Measurements from ENCODE around the gene TIMM22.
A peak's percentile ranks its signal among the peaks of the same experiment; 100 is the strongest.

The TIMM22 gene

DNA sequence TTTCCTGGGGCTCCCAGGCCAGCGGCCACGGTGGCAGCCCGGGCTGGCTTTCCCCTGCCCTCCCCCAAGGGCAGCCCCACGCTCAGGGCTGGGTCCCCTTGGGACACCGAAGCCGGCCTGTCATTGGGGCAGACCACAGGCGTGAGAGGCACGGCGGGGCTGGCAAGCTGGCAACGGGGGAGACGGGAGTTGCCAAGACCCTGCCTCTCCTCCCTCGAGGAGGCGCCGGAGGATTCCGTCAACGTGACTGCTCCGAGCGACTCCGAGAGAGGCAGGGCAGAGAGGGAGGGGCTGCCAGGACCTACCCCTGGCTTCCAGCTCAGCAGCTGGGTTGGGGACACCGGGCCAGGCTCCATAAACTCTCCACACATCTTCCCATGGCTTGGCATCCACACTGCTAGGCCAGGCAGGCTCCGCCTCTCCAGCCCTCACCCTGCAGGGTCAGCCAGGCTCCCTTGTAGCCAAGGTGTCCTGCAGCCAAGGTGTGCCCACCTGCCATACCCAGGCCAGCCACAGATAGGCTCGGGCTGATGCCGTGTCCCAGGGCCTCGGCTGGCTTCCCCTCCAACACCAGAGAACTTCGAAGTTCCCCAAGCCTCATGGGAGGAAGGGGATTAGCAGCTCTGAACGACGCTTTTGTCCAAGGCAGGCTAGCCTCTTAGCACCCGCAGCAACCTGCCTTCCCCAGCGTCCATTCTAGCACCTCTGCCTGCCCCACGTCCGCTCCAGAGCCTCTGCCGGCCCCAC is 25.5 kb downstream of the TIMM22 start:
- DNase-seq (ENCODE audit: low spot score) = peak; percentile 24

DNA sequence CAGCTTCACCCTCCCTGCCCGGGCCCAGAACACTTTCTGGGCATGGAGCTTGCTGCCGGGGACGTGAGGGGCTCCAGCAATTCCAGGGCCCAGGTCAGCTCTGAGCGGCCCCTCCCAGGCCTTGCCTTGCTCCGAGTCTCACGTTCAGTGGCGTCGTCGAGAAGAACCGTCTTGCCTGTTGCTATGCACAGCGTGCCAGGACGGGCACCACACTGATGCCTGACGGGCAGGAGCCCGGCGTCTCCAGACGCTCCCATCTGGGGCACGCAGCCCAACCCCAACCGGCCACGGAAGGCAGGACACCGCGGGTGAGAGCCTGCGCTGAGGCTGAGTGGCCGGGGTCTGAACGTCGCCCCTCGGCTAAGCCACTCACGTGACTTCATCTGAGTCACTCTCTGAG is 27.1 kb downstream of the TIMM22 start:
- DNase-seq (ENCODE audit: low spot score) = no peak

DNA sequence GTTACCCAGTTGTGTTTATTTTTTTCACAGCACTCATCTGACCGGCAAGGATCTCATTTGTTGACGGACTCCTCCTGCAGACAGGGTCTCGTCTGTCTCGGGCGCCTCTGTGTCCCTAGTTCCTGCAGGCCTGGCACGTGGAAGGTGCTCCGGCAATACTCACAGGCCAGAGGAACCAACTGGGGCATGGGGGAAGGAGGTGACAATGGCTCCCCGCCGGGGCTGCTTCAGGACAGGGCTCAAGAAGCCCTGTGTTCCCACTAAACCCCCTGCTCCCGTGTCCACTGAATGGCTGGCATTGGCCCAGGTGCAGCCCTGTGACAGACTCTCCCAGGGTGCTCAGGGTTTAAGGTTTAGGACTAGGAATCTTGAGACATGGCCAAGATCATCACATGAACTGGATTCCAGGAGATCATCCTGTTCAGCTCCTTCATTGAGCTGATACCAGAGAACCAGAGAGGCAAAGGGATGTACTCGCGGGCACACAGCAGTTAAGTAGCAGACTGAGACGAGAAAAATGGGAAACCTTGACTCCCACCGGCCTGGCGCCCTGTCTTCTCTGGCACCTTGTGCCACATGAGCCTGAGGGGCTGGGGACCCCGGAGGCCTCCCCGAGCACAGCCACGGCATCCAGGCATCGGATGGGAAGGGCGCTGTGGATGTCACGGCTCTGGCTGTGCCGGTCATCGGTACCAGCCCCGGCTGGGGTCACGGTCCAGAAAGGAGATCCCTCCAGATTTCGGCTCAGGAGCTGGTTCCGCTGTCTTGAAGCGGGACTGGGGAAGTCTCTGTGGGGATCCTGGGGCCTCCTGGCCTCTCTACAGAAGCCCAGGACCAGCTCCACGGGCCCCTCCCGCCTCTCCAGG is 29.0 kb downstream of the TIMM22 start:
- no peak for DNase-seq (ENCODE audit: low spot score)

- DNase-seq (ENCODE audit: low spot score) = no peak
Measured at GRCh38 chr17:1026599-1026975, 29.7 kb downstream of the TIMM22 start.

GRCh38 chr17:1027044-1027443 is 30.1 kb downstream of the TIMM22 start:
- DNase-seq (ENCODE audit: low spot score) = no peak

- DNase-seq (ENCODE audit: low spot score) = no peak
Measured at GRCh38 chr17:1029196-1029921, 32.4 kb downstream of the TIMM22 start.

- no peak for DNase-seq (ENCODE audit: low spot score)
Measured at GRCh38 chr17:1029922-1030644, 33.2 kb downstream of the TIMM22 start.

DNA sequence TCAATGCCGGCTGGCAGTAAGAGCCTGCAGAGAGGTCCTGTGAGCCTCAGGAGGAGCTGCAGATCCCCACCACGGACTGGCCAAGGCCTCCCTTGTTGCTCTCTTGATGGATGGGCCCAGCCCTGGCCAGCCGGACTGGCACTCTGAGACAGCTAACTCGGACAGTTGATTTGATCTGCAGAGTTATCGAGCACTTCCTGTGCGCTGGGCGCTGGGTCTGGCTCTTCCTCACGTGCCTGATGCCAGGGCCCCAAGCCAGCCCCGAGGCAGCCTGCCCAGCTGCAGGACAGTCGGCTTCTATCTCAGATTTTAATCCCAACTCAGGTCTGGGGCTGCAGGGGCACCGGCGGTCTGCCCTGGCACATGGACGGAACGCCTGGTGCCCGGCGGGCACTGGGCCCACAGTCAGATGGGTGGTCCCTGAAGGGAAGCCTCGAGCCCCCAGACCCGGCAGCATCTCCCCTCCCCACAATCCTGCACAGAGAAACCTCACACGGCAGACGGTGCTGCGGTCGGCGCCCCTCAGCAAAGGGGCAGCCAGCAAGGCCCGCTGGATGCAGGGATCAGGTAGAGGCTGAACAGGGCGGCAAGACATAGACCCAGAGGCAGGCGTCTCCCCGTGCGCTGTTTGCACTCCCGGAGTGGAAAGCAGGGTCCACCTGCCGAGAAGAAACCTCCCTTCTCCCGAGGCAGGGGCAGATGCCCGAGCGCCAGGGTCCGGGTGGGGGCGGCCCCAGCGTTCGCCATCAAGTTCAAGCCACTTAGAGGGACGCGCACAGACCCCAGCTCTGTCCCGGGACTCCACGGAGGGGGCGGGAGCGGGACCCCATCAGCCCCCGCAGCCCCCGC is 34.0 kb downstream of the TIMM22 start:
- DNase-seq (ENCODE audit: low spot score) = peak; percentile 15

GRCh38 chr17:1031711-1032110 is 34.8 kb downstream of the TIMM22 start:
- DNase-seq (ENCODE audit: low spot score) = peak; percentile 20

DNA sequence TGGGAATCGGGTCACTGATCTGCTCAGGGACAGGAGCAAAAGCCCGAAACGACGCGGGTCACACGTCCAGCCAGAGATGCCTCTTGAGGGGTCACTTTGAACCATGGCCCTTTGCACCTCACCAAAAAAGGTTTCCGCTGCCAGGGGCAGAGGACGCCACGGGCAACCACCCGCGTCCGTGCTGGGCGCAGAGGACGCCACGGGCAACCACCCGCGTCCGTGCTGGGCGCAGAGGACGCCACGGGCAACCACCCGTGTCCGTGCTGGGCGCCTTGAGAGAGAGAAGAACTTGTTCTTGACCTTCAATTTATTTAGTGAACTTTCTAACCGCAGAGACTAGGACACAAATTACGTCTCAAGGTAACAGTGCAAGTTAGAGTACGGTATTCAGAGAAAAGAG is 35.5 kb downstream of the TIMM22 start:
- no peak for DNase-seq (ENCODE audit: low spot score)

DNA sequence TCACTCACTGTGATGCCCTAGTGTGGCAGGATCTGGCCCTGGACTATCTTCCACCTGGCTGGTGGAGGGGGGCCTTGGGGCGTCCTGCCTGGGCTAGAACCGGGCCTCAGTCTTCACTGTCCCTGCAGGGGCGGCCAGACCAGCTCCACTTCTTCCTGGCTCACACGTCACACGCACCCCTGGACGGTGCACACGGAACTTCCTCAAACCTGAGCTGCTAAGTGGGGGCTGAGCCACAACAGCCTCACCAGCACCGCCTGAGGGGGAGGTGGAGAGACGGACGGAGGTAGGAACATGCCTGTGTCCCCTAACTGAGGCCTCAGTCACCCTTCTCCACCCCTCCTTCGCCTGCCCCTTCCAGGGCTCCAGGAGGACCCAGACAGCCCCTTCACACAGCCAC is 36.6 kb downstream of the TIMM22 start:
- DNase-seq (ENCODE audit: low spot score) = no peak

GRCh38 chr17:1034652-1035210 is 37.8 kb downstream of the TIMM22 start:
- DNase-seq (ENCODE audit: low spot score) = no peak

DNA sequence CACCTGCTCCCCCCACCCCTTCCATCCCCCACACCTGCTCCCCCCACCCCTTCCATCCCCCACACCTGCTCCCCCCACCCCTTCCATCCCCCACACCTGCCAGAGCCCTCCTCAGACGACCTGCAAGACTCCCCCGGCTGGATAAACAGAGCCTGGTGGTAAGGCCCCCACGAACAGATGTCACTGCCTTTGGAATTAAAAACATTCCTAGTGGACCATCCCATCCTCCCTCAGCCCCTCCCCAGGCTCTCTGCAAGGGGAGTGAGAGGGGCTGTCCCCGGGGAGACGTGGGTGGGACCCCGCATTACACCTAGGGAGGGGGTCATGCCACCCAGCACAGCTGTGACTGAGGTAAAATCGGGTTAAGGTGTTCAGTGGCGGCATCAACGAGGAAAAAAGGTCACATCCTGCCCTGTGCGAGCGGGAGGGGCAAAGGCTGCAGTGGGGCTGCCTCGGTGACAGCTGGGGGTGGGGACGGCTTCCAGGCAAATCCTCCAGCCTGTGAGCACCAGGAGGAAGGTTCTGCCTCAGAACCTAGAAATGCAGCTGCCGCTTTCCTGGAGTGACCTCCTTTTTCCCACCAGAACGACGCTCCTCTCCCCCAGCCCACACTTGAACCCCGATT is 38.7 kb downstream of the TIMM22 start:
- DNase-seq (ENCODE audit: low spot score) = no peak

GRCh38 chr17:1036171-1036844 is 39.4 kb downstream of the TIMM22 start:
- DNase-seq (ENCODE audit: low spot score) = no peak

DNA sequence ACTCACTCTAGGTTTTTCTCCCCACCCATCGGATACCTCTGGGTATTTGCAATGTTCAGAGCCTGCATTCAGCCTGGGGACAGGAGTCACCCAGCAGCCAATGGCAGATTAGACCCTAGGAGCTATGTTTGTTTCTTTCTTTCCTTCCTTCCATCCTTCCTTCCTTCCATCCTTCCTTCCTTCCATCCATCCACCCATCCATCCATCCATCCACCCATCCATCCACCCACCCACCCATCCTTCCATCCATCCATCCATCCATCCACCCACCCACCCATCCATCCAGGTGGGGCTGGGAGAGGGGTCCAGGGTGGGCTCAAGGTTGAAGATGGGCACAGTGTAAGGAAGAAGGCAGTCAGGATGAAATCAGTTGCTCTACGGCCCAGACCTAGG is 39.9 kb downstream of the TIMM22 start:
- no peak for DNase-seq (ENCODE audit: low spot score)

DNA sequence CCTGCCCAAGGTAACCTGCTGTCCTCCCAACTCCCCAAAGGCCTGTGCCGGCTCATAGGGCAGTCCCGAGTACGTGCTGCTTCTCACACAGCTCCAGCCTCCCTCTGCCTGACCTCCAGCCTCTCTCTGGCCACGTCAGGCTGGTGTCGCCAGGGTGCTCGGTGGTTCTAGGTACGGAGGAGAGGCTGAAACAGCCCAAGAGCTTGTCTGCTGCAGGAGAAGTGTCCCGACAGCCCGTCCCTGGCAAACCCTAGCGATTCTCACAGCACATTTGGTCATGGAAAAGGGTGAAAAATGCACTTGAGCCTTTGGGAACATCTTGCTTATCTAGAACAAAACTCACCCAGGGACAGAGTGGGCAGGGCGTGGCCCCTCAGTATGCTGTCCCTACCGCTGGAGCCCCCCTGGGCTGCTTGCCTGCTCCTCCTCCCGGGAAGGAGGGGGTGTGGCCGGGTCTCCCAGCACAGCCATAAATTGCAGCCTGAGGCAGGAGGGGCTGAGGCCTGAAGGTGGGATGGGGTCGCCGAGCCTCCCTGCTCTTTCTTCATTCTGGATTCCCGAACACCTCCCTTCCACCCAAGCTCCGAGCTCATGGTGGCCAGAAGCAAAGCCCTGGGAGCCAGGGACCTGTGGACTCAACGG is 40.4 kb downstream of the TIMM22 start:
- no peak for DNase-seq (ENCODE audit: low spot score)

GRCh38 chr17:1038459-1039122 is 41.7 kb downstream of the TIMM22 start:
- DNase-seq (ENCODE audit: low spot score) = no peak

DNA sequence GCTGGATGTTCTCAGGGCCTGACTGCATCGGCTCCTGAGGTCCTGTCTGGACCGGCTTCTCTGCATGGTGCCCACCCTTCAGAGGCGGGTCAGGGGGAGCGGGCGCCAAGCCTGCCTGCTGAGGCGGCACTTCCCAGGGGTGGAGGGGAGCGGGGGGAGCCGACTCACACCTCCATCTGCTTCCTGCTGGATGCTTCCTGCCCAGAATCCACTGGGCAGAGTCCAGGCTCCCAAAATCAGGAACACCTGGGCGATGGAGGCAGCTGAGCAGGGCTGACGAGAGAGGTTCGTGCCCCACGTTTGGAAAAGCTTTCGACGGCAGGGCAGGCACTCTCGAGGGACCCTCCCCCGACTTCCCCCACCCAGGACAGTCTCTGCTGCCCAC is 42.2 kb downstream of the TIMM22 start:
- no peak for DNase-seq (ENCODE audit: low spot score)

Data from globus pallidus (tissue), 1 donor.